HepG2 (cell line): Measurements from ENCODE around the gene NUDT8. TPM values are rescaled to one million over a fixed set of nuclear protein-coding genes. Genes with fewer than 3 reads are reported as not detected.
A peak's percentile ranks its signal among the peaks of the same experiment; 100 is the strongest.

ENCODE experiments used
- ISL2 ChIP-seq: sonication (generic); formaldehyde crosslinking; IDR thresholded peaks from 2 replicates; pipeline ENCODE4 v1.5.0; 2020; ENCODE audit warnings: missing genetic modification reagents
- MIXL1 ChIP-seq: IDR thresholded peaks from 2 replicates; pipeline ENCODE4 v1.6.1; 2016
- MYPOP ChIP-seq: sonication (generic); formaldehyde crosslinking; IDR thresholded peaks from 2 replicates; pipeline ENCODE4 v1.8.1; 2023; ENCODE audit warnings: mild to moderate bottlenecking, moderate library complexity, missing genetic modification reagents
- PHF21A ChIP-seq: sonication (generic); formaldehyde crosslinking; IDR thresholded peaks from 2 replicates; pipeline ENCODE4 v1.5.0; 2020; ENCODE audit warnings: mild to moderate bottlenecking, missing genetic modification reagents
- POGK ChIP-seq: sonication (generic); formaldehyde crosslinking; conservative IDR thresholded peaks from 2 replicates; pipeline ENCODE4 v1.8.0; 2022; ENCODE audit warnings: mild to moderate bottlenecking, moderate library complexity, missing genetic modification reagents
- SOX5 ChIP-seq: IDR thresholded peaks from 2 replicates; pipeline ENCODE4 v1.6.1; 2016; ENCODE audit warnings: borderline replicate concordance
- TARDBP ChIP-seq: sonication (generic); formaldehyde crosslinking; IDR thresholded peaks from 2 replicates; pipeline ENCODE4 v1.8.0; 2022; ENCODE audit warnings: mild to moderate bottlenecking, missing genetic modification reagents
- THRA ChIP-seq: sonication (generic); formaldehyde crosslinking; IDR thresholded peaks from 2 replicates; pipeline ENCODE4 v1.4.0; 2020; ENCODE audit warnings: missing genetic modification reagents, borderline replicate concordance
- UBTF ChIP-seq: sonication (generic); formaldehyde crosslinking; IDR thresholded peaks from 2 replicates; pipeline ENCODE4 v1.4.0; 2020; ENCODE audit warnings: mild to moderate bottlenecking, missing genetic modification reagents
- ZBTB46 ChIP-seq: sonication (generic); formaldehyde crosslinking; IDR thresholded peaks from 2 replicates; pipeline ENCODE4 v1.4.0; 2020; ENCODE audit warnings: mild to moderate bottlenecking, missing genetic modification reagents, borderline replicate concordance
- ZBTB7B ChIP-seq: sonication (generic); formaldehyde crosslinking; IDR thresholded peaks from 2 replicates; pipeline ENCODE4 v1.4.0; 2020; ENCODE audit warnings: missing genetic modification reagents
- ZFP36L1 ChIP-seq: sonication (generic); formaldehyde crosslinking; IDR thresholded peaks from 2 replicates; pipeline ENCODE4 v1.8.0; 2022; ENCODE audit warnings: mild to moderate bottlenecking, missing genetic modification reagents, moderate library complexity
- ZFYVE20 ChIP-seq: sonication (generic); formaldehyde crosslinking; IDR thresholded peaks from 2 replicates; pipeline ENCODE4 v1.8.0; 2023; ENCODE audit warnings: low read depth, mild to moderate bottlenecking, moderate library complexity, missing genetic modification reagents, borderline replicate concordance
- ZNF10 ChIP-seq: sonication (generic); formaldehyde crosslinking; IDR thresholded peaks from 2 replicates; pipeline ENCODE4 v1.4.0; 2020; ENCODE audit warnings: mild to moderate bottlenecking, low read depth, missing genetic modification reagents, borderline replicate concordance
- ZNF430 ChIP-seq: sonication (generic); formaldehyde crosslinking; IDR thresholded peaks from 2 replicates; pipeline ENCODE4 v1.9.0; 2021; ENCODE audit warnings: mild to moderate bottlenecking, missing genetic modification reagents
- ZNF431 ChIP-seq: sonication (generic); formaldehyde crosslinking; IDR thresholded peaks from 2 replicates; pipeline ENCODE4 v1.9.0; 2022; ENCODE audit warnings: missing genetic modification reagents, low read depth, mild to moderate bottlenecking, borderline replicate concordance
- polyA plus RNA-seq, 8 experiments: library from polyadenylated mRNA; depleted of rRNA in 3 of 8; stranded (reverse) in 7 of 8; unstranded in 1 of 8; fragments of >200 nt; fragmentation: Illumina TruSeq in 4 of 8; extraction: Trizol in 4 of 8; gene quantifications; 2 replicates each; pipeline versions ENCODE4 v1.2.1 to v1.2.3, GENCODE V29; 2011 to 2016; ENCODE audit warnings: low read depth in 4 of 8, missing spikeins in 1 of 8, mixed read lengths in 1 of 8; ENCODE audit not compliant: insufficient read depth in 1 of 8
- total RNA-seq, 5 experiments: library from RNA; depleted of rRNA; stranded (reverse); fragments of >200 nt; fragmentation: Illumina TruSeq; extraction: Trizol; gene quantifications; 2 replicates each; pipeline ENCODE4 v1.2.3, GENCODE V29; 2016; ENCODE audit warnings: low read depth in 1 of 5
- TF ChIP-seq, protein P1 (sequence below): sonication (generic); formaldehyde crosslinking; IDR thresholded peaks from 2 replicates; pipeline ENCODE4 v1.4.0; 2020; ENCODE audit warnings: mild to moderate bottlenecking, missing genetic modification reagents

The NUDT8 gene
- total and polyA plus RNA-seq, 2 of the 13 experiments (the other 11 are each of a cell fraction or from before 2014, with no cell fraction given), result 6.7 to 25.8 TPM

GRCh38 chr11:67632175-67632981 lies 2.6 kb upstream of the NUDT8 start (continued):
- TF ChIP-seq ZBTB46 (CRISPR knock-in tag) (peak; percentile 52; the same call in 1 of the 2 replicates), ZNF430 (peak; percentile 85; the same call in 1 of the 2 replicates), ZNF431 (CRISPR knock-in tag) (0 out of 2 replicates have a peak, but pooled peaks have one; percentile 36), TARDBP (CRISPR knock-in tag) (no peak), MIXL1 (CRISPR knock-in tag) (no peak), PHF21A (CRISPR knock-in tag) (peak; percentile 81), THRA (peak; percentile 85; the same call in 1 of the 2 replicates), SOX5 (no peak), ZFYVE20 (CRISPR knock-in tag) (no peak), ZBTB7B (CRISPR knock-in tag) (peak; percentile 88; the same call in 1 of the 2 replicates), MYPOP (CRISPR knock-in tag) (no peak), UBTF (CRISPR knock-in tag) (peak; percentile 62; the same call in 1 of the 2 replicates), ISL2 (CRISPR knock-in tag) (0 out of 2 replicates have a peak, but pooled peaks have one; percentile 48), ZNF10 (no peak), ZFP36L1 (peak; percentile 42; the same call in 1 of the 2 replicates), POGK (peak; percentile 81; the same call in 1 of the 2 replicates)
- TF ChIP-seq, protein P1, sequence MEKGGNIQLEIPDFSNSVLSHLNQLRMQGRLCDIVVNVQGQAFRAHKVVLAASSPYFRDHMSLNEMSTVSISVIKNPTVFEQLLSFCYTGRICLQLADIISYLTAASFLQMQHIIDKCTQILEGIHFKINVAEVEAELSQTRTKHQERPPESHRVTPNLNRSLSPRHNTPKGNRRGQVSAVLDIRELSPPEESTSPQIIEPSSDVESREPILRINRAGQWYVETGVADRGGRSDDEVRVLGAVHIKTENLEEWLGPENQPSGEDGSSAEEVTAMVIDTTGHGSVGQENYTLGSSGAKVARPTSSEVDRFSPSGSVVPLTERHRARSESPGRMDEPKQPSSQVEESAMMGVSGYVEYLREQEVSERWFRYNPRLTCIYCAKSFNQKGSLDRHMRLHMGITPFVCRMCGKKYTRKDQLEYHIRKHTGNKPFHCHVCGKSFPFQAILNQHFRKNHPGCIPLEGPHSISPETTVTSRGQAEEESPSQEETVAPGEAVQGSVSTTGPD (CRISPR knock-in tag), result no peak
